Measurements from ENCODE around the gene TMEM164.

Gene TMEM164

GRCh38 chrX:110215411-110215810, 212.5 kb downstream of the TMEM164 start:
- no peak for DNase-seq

GRCh38 chrX:110216027-110216426, 213.1 kb downstream of the TMEM164 start:
- no peak for DNase-seq

GRCh38 chrX:110218591-110218990, 215.7 kb downstream of the TMEM164 start:
- no peak for DNase-seq

DNA sequence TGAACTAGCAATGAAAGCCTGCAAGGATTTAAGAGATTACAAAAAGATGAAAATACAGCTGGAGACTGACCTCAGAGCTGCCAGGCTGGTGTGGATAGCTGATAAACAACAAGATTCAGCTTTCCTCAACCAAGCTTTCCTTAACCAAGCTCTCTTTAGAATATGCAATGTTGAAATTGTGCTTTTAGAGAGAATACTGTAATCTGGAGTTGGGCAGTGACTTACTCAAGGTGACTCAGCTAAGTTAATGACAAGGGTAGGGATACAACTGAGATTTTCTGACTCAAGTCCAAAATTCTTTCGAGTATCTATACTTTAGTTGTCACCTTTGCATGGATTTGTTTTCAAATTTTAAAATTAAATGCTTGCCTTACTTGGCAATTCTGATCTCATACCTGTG, 217.0 kb downstream of the TMEM164 start:
- no peak for DNase-seq

DNA sequence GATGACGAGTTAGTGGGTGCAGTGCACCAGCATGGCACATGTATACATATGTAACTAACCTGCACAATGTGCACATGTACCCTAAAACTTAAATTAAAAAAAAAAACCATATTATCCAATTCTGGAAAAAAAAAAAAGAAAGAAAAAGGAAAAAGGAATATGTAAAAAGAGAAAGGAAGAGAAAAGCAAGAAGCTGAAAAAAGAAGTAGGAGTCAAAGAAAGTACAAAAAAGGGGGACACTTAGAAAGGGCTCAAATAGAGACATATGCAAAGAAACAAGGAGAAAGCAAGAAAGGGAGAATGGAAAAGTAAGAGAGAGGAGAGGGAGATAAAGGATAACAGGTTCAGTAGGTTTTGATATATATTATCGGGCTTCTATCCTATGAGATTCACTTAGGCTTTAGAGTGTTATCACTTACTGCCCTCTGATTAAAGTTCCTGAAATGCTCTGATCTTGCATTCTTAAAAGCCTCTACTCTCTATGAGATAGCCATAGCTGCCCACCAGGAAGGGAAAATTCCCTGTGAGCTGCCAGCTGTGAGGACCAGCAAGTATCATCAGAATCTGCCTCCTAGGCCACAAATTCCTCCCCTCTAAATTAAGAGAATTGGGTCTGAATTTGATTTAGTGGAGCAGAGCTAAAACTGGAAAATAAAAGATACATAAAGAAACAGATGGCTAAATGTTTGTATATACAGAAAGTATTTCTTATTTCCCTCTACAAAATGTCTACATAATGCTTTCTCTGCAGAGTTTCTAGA, 219.8 kb downstream of the TMEM164 start:
- no peak for DNase-seq

- no peak for DNase-seq
Observed at GRCh38 chrX:110224926-110225617, 222.2 kb downstream of the TMEM164 start.

- DNase-seq = no peak
Observed at GRCh38 chrX:110226931-110227330, 224.0 kb downstream of the TMEM164 start.
